ENCODE data around the gene CHEK2.
"Not testable (repeated sequence)": the region's sequence is repeated elsewhere in the genome, so short reads cannot be mapped to it uniquely, and the experiment has no call there.

The CHEK2 gene

DNA sequence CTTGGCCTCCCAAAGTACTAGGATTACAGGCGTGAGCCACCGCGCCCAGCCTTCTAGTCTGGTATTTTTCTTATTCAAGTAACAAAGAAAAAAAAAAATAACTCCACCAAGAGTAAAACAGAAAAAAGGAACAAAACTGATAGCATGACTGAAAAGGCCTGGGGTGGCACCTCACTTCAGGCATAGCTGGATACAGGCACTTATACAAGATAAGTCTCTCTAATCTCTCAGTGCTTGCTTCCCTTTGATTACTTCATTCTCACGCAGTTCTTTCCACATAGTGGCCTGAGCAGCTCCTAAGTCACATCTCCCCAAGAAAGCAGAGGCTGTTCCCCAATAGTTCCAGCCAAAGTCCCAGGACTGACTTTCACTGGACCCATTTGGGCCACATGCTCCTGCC lies 58.7 kb downstream of the CHEK2 start:
- not testable (repeated sequence) for DNase-seq

DNA sequence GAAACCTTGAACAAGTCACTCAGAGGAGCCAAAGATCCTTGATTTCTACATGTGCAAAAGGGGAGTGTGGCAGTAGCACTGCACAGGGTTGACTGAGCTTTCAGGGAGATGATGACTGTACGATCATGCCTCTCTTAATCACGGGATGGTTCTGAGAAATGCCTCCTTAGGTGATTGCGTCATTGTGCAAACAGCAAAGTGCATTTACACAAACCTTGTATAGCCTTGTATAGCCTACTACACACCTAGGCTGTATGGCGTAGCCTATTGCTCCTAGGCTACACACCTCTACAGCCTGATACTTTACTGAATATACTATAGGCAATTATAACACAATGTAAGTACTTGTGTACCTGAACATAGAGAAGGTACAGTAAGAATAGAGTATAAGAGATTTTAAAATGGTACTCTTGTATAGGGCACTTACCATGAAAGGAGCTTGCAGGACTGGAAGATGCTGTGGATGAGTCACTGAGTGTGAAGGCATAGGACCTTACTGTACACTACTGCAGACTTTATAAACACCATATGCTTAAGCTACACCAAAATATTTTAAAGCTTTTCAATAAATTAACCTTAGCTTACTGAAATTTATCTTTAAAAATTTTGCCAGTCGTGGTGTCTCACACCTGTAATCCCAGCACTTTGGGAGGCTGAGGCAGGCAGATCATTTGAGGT lies 60.7 kb downstream of the CHEK2 start:
- not testable (repeated sequence) for DNase-seq

DNA sequence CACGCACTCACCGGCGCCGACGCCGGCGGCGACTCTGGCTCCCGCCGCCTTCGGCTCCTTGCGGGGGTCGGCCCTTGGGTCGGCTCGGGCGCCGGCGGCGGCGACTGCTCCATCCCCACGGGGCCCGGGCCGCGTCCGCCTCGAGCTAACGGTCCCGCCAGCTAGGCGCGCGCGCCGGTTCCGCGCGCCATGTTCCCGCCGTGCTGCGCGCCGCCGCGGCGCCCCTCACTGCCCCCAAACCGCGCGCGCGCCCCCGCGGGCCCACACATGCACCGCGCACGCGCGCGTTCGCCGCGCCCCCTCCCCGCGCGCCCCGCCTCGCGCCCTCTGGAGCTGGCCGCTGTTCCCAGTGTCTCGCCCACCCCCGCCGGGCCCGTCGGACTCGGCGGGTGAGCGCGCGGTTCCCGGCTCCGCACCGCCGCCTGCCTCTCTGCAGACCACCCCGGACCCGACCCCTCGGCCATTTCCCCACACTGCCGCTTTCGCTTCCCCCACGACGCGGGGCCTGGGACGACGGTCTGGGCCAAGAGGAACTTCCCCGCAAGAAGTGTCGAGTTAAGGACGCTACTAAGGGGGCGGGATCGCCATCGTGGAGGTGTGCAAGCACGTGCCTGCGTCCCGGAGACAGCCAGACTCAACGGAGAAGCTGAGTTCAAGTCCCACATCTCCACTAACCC lies 61.9 kb downstream of the CHEK2 start, which contains the start of gene TTC28:
TTC28 (minus strand) TSS at position 230 of the 677 bp plus-strand sequence; CDS start at position 113, 117 bp downstream.
- peak; percentile 92 for DNase-seq

DNA sequence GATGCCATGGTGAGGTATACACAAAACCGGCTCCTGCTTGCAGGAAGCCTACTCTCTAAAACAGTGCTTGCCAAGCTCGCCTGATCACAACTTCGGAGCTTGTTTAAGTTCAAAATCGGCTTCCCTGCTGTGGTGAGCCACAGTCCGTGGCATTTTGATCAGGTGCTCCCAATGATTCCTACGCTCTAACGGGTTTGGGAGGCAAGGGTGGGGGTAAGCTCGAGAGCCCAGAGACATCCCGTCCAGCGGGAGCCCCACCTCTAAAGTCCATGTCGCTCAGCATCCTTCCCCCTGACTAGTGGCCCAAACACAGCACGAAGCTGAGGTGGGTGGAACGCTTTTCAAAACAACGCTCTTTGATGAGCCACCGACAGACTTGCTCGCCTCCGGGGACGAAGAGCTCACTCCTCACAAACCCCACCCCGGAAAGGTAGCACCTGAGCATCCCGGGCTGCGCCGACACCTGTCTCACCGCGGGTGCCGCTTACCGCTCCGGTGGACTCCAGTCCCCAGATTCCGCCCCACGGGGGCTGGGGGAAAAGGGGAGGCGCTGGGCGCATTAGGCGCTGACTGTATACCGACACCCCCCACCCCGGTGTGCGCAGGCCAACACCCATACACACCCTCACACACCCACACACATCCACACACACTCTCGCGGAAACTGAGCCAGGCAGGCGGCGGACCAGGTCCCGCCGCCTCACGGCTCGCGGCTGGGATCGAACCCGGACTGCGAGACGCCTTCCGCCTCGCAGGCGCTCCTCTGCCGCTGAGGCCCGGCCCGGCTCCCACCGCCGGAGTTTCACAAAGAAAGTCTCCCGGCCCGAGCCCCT lies 62.6 kb downstream of the CHEK2 start:
- DNase-seq: peak; percentile 40

DNA sequence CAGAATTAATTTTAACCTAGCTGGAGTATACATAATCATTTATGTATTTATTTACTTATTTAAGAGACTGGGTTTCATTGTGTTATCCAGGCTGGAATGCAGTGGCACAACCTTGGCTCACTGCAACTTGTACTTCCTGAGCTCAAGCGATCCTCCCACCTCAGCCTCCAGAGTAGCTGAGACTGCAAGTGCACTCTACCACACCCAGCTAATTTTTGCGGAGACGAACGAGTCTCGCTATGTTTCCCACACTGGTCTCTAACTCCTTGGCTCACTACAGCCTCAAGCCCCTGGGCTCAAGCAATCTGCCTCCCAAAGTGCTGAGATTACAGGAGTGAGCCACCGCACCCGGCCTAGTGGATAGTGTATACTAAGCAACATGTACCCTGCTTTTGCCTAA lies 63.5 kb downstream of the CHEK2 start:
- not testable (repeated sequence) for DNase-seq

DNA sequence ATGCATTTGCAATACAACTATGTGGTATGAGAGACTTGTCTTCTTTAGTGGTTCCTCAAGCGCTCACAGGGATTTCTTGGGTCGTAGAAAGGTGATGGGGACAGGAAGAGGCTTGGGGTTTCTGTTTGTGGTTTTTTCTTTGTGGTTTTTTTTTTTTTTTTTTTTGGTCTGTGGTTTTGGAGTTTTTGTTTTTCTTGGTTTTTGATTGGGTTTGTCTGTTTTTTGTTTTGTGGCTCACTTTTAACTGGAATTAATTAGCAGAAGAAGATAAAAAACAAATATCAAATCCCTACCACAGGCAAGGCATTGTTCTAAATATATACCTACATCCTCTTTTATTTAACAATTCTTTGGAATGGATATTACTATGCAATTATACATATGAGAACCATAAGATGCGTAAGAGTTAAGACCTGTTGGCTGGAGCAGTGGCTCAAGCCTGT lies 67.5 kb downstream of the CHEK2 start:
- DNase-seq: no peak

DNA sequence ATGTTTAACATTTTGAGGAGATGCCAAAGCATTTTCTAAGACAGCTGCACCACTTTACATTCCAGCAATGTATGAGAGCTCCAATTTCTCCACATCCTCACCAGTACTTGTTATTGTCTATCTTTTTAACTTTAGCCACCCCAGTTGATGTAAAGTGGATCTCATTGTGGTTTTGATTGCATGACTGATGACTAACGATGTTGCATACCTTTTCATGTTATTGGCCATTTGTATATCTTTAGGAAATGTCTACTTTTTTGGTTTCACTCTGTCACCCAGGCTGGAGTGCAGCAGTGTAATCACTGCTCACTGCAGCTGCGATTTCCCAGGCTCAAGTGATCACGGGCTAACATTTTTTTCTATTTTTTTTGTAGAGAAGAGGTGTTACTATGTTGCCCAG lies 70.9 kb downstream of the CHEK2 start:
- DNase-seq: no peak

DNA sequence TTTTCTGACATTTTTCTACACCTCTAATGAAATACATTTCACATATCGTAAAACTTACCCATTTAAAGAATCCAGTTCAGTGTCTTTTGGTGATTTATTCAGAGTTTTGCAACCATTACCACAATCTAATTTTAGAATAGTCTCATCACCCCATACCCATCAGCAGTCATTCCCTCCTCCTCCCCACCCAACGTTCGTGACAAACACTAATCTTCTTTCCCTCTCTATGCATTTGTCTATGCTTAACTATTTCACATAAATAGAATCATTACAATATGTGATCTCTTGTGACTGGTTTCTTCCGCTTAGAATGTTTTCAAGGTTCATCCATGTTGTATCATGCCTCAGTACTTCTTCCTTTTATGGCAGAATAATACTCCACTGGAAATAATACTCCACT lies 71.5 kb downstream of the CHEK2 start:
- no peak for DNase-seq

DNA sequence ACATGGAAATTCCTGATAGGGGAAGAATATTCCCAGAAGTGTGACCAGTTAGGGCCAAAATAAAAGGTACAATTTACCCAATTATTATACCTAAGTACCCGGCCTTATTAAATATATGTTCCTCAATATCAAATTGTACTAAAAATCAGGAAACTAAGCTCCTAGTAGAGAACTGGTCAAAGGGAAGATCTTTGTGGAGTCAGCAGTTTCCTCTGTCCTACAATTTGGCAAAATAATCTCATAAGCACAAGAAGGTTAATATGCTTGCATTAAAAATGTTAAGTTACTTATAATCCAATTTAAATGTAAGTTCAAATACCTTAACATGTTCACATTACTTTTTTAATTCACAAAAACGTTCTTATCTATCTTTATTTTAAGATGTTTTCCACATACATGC lies 72.2 kb downstream of the CHEK2 start:
- no peak for DNase-seq

DNA sequence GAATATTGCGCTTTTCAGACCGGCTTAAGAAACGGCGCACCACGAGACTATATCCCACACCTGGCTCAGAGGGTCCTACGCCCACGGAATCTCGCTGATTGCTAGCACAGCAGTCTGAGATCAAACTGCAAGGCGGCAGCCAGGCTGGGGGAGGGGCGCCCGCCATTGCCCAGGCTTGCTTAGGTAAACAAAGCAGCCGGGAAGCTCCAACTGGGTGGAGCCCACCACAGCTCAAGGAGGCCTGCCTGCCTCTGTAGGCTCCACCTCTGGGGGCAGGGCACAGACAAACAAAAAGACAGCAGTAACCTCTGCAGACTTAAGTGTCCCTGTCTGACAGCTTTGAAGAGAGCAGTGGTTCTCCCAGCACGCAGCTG lies 78.1 kb downstream of the CHEK2 start:
- DNase-seq: not testable (repeated sequence)

DNA sequence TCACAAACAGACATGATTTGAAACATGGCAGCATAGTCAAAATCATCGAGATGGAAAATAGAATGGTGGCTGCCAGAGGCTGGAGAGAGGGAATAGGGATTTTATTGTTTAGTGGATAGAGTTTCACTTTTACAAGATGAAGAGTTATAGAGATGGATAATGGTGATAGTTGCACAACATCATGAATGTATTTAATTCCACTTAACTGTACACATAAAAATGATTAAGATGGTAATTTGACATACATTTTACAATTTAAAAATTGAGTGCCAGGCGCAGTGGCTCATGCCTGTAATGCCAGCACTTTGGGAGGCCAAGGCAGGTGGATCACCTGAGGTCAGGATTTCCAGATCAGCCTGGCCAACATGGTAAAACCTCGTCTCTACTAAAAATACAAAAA lies 83.2 kb downstream of the CHEK2 start:
- no peak for DNase-seq

DNA sequence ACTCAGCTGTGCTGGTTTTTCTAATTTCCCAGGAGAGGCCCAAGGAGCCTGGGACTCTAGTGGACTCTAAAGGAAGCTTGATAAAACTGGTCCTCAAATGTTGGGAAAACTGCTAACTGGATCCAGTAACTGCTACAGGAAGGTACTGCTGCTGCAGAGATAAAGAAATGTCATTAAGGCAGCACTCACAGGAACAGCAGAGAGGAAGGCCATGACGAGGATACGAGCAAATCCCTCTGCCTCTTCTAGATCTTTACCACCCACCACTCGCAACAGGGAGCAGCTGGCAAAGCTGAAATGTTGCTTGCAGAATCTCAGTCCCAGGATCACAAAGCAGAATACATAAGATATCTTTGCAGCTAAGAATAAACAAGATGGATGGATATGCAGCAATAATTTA lies 85.4 kb downstream of the CHEK2 start:
- no peak for DNase-seq

DNA sequence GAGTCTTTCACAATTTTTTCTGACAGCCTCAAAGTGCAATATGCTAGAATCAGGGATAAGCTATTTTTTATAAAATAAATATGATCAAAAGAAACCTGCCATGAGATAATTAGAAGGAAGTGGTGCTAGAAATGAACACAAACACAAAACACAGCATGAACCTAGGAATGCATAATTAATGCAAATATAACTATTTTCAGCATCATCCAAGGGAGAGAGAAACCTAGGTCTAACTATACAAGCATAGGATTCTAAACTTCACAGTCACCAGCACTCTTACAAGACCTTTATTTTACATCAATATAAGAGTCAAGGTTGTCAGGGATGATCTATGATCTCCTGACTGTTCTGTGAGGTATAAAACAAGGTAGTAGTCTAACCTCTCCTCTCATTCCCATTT lies 91.2 kb downstream of the CHEK2 start:
- no peak for DNase-seq

DNA sequence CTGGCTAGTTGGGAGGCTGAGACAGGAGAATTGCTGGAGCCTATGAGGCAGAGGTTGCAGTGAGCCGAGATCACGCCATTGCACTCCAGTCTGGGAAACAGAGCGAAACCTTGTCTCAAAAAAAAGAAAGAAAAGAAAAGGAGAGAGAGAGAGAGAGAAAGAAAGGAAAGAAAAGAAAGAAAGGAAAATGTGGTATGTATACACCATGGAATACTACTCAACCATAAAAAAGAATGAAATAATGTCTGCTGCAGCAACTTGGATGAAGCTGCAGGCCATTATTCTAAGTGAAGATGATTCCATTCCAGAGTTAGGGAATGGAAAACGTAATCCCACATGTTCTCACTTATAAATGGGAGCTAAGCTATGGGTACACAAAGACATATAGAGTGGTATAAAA lies 92.8 kb downstream of the CHEK2 start:
- no peak for DNase-seq

DNA sequence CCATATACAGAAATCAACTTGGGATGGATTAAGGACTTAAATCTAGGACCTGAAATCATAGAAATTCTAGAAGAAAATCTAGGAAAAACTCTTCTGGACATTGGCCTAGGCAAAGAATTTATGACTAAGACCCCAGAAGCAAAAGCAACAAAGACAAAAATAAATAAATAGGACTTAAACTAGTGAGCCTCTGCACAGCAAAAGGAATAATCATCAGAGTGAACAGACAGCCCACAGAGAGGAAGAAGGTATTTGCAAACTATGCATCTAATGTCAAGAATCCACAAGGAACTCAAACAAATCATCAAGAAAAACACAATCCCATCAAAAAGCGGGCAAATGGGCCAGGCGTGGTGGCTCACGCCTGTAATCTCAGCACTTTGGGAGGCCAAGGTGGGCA lies 94.4 kb downstream of the CHEK2 start:
- no peak for DNase-seq

DNA sequence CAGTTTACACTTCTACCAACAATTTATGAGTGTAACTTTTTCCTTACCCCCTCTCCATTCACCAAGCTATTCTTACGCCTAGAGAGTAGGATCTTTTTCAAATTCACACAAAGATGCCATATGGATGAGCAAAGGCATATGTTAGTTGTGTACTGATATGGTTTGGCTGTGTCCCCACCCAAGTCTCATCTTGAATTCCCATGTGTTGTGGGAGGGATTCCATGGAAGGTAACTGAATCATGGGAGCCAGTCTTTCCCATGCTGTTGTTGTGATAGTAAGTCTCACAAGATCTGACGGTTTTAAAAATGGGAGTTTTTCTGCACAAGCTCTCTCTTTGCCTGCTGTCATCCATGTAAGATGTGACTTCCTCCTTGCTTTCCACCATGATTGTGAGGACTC lies 102.3 kb downstream of the CHEK2 start:
- no peak for DNase-seq
